Stimulated activated CD8-positive, alpha-beta memory T cell treated with anti-CD3 and anti-CD28 coated beads, Interleukin-2, amount 100 ng/mL, for 48 hours (primary cell): ENCODE results near the gene METTL24.
"Not testable (repeated sequence)": the region's sequence is repeated elsewhere in the genome, so short reads cannot be mapped to it uniquely, and the experiment has no call there.

Experiments
- DNase-seq, 2 donors: peaks; one replicate each; pipeline ENCODE4 v3.0.0-alpha.2; 2020; ENCODE audit warnings: low read depth in 2 of 2

Gene METTL24

DNA sequence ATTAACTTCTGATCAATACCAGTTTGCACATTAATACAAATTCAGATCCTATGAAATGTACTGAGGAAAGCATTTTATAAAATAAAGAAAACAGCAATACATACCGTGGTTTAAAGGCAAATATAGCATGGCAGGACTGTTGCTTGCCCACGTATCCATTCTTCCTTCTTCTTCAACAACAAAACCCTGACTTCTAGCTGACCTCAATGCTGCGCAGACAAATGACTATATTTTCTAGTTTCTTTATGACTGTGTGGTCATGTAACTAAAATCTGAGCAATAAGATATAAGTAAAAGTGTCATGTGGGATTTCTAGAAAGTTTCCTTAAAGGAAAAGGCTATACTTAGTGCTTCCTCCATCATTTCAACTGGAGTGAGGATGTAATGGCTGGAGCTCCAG lies 92.9 kb downstream of the METTL24 start:
- DNase-seq: no peak

DNA sequence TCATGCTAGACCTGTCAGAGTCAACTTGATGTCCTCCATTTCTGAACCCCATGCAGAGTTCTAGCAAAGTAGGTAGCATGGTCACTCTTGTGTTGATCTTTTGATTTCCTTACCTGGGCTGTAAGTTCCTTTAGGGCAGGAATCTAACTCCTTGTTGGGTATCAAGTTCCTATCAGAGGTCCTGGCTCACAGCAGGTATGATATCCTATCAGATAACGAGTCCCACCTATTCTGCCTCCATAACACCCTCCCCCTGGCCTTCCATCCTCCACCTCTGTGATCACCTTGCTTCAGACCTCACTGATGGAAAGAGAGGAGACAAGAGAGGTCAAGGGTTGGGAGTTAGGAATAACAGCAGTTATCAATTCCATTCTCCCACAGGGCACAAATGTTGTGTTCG lies 101.8 kb downstream of the METTL24 start:
- no peak for DNase-seq

GRCh38 chr6:110255211-110255750 lies 102.9 kb downstream of the METTL24 start:
- DNase-seq: no peak

GRCh38 chr6:110250838-110251237 lies 107.3 kb downstream of the METTL24 start:
- no peak for DNase-seq

GRCh38 chr6:110250058-110250457 lies 108.1 kb downstream of the METTL24 start:
- DNase-seq: no peak

DNA sequence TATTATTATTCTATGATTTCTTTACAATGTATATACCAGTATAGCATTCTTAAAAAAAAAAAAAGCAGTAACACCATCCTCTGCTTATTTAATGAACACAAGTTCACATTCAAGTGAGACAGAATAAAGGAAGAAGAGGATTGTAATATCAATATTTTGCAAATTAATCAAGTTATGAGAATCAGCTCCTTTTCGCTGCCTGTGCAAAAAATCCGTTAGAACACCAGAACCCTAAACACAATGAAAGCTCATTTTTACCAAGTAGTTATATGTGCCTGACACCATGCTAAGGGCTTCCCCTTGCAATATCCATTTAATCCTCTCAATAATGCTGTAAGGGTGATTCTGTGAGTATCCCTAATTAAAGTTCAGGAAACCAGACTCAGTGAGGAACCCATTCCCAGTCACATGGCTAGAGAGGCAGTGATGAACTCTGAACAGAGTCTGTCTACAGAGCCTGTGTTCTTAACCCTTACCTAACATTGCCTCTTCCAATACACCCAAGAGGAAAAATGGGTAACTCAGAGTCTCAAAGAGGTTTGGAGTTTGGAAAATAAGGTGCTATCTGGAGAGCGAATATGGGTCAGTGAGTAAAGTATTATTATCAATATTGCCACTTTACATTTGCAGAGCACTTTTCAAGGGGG lies 111.1 kb downstream of the METTL24 start:
- no peak for DNase-seq

DNA sequence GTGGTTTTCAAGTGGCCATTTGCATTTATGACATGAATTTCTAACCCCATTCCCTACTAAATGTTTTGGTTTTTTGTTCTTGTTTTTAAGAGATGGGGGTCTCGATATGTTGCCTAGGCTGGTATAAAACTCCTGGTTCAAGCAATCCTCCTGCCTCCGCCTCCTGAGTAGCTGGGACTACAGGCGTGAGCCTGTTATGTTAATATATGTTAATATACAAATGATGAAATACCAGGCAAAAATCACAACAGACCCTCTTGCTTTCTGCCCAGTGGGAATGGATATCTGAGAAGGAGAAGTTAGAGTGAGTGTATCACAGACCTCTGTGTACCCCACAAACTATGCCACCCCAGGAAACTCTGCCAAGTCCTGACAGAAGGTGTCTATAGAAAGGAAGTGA lies 111.8 kb downstream of the METTL24 start:
- no peak for DNase-seq

- DNase-seq: not testable (repeated sequence)
These were observed 113.5 kb downstream of the METTL24 start for GRCh38 chr6:110244621-110245020.

DNA sequence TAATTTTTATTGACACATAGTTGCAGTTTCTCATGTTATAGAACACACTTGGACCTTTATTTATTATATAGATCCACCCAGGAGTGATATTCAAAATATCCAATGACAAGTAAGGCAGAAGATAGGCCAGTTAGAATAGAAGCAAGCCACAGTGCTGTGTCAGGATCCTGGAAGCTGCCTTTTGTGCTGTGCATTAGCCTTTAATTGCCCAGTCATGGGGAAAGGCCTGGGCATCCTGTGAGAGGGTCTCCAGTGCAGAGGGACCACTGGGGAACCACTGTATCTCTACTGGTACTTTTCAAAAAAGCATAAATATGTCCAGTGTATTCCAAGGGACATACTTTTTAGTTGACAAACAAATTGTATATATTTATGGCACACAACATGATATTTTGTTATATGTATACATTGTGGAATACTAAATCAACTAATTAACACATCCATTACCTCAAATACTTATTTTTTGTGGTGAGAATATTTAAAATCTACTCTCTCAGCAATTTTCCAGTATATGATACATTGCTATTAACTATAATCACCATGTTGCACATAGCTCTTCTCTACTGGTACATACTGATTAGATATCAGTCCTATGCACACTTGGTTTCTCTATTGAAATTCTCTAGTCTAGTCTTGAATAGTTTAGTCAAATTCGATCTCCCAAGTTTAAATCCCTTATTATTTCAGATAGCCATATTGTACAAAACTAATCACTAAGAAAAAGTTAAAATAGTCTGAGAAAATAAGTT lies 118.4 kb downstream of the METTL24 start:
- no peak for DNase-seq

DNA sequence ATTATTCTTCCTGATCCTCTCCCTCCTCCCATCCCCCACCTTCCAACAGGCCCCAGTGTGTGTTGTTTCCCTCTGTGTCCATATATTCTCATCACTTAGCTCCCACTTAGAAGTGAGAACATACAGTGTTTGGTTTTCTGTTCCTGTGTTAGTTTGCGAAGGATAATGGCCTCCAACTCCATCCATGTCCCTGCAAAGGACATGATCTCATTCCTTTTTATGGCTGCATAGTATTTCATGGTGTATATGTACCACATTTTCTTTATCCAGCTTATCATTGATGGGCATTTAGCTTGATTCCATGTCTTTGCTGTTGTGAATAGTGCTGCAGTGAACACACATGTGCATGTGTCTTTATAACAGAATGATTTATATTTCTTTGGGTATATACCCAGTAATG lies 122.1 kb downstream of the METTL24 start:
- not testable (repeated sequence) for DNase-seq

- no peak for DNase-seq
These were observed 124.3 kb downstream of the METTL24 start for GRCh38 chr6:110233770-110234374.

- no peak for DNase-seq
These were observed 125.7 kb downstream of the METTL24 start for GRCh38 chr6:110232450-110232849.

- DNase-seq: no peak
These were observed 131.9 kb downstream of the METTL24 start for GRCh38 chr6:110226261-110226660.

- no peak for DNase-seq
These were observed 136.4 kb downstream of the METTL24 start for GRCh38 chr6:110221738-110222137.

DNA sequence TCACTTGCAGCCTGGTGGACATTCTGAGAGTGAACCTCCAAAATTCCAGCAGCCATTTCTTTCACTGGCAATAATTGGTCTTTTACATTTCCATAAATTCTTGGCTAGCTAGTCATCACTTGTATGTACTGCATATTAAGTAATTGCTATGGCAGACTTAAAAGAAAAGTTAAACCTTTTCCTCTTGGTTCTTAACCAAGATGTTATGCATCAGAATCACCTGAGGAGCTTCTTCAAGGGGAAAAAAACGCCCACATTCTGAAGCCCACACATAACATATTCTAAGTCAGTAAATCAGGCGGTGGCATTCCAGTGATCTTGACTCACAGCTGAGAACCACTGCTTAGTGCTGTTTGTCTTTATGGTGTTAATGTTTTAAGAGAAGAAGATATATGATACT lies 140.9 kb downstream of the METTL24 start:
- no peak for DNase-seq

- DNase-seq: no peak
These were observed 142.0 kb downstream of the METTL24 start for GRCh38 chr6:110216140-110216539.

DNA sequence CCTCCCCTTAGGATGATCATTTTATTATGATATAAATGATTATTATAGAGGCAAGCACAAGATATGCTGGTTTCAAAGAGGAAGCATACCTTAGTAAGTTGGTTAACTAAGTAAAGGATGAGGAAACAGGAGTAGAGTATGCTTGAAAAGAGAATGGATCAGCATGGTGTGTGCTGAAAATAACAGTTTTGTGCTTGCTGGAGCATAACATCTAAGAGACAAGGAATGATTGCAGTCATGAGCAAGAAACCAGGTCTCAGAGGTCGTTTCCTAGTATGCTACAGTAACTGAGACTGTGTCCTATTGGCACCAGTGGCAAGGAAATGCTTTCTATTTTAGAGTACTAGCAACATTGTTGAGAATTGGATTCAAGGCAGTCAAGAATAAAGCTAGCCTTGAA lies 143.8 kb downstream of the METTL24 start:
- DNase-seq: no peak

GRCh38 chr6:110211753-110212152 lies 146.4 kb downstream of the METTL24 start:
- no peak for DNase-seq

DNA sequence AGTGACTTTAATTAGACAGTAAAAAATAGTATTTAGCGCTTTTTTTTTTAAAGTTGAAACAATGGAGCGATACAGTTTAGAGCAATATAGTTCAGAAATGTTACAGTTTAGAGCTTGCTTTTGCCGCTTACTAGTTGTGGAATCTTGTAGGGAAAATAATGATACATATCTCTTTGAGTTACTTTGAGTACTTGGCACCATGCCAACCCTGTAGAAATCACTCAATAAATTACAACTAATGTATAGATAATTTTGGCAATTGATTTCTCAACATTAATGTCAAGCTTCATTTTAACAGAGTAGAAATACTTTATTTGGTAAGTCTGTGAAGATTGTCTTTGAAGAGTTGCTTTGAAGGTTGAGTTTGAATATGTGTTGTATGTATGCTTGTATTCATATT lies 150.5 kb downstream of the METTL24 start:
- DNase-seq: no peak

GRCh38 chr6:110201151-110201884 lies 156.8 kb downstream of the METTL24 start:
- DNase-seq: no peak

- no peak for DNase-seq
These were observed 159.6 kb downstream of the METTL24 start for GRCh38 chr6:110198561-110198960.

DNA sequence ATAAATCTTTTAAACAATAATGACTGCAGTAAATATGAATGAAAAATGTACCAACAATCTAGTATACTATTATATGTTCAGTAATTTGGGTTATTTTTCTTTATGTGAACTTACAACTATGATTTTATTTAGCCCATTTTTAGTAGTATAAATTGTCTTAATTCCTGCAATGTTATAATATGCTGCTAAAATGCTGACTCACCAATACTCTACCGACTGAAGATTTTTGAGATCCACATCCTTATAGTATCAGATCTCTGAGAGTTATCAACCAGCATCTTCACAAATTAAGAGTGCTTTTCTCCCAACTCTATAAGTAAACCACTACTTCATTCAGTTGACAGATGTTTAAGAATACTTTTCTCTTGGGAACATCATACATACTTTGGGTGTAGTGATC lies 161.3 kb downstream of the METTL24 start:
- no peak for DNase-seq
